ENCODE data around the gene GALNT17.

GRCh38 chr7:71135663-71136062 is 3.7 kb downstream of the GALNT17 start:
- TF ChIP-seq YY1 (IDR thresholded peaks at IDR 0.05; ENCODE audit: insufficient read depth, insufficient read length) (no peak), ZNF274 (IDR thresholded peaks at IDR 0.05; ENCODE audit: low read depth, low read length) (no peak)
